Measurements from ENCODE around the gene RUNDC3A. TPM values are rescaled to one million over a fixed set of nuclear protein-coding genes. Genes with fewer than 3 reads are reported as not detected.

RUNDC3A gene
- total RNA-seq, 1 donor from 2014 or later: 0.40 TPM

- Mint-ChIP-seq H3K4me3 (ENCODE audit: unreplicated experiment) (peak overlapping the region; percentile 16), H3K27me3 (ENCODE audit: low read depth) (no peaks in the 10 kb centered on the region), H3K36me3 (ENCODE audit: low read depth) (peaks cover 5% of the 10 kb centered on the region), H3K9me3 (ENCODE audit: low read depth) (no peaks in the 10 kb centered on the region), H3K4me1 (ENCODE audit: low read depth) (no peaks in the 10 kb centered on the region), H3K27ac (ENCODE audit: unreplicated experiment) (no peak overlapping the region)
- no peak for DNase-seq (ENCODE audit: low spot score)
- TF ChIP-seq CTCF (IDR thresholded peaks at IDR 0.05): peak; percentile 69
Measured at GRCh38 chr17:44354582-44355561, 46.5 kb downstream of the RUNDC3A start.

GRCh38 chr17:44355642-44356099 is 47.3 kb downstream of the RUNDC3A start:
- Mint-ChIP-seq H3K27ac (ENCODE audit: unreplicated experiment) (no peak overlapping the region), H3K4me3 (ENCODE audit: unreplicated experiment) (no peak overlapping the region), H3K9me3 (ENCODE audit: low read depth) (no peaks in the 10 kb centered on the region), H3K27me3 (ENCODE audit: low read depth) (no peaks in the 10 kb centered on the region), H3K4me1 (ENCODE audit: low read depth) (peaks cover 4% of the 10 kb centered on the region), H3K36me3 (ENCODE audit: low read depth) (peaks cover 5% of the 10 kb centered on the region)
- peak; percentile 84 for DNase-seq (ENCODE audit: low spot score)
- no peak for TF ChIP-seq CTCF (IDR thresholded peaks at IDR 0.05)

- no peaks in the 10 kb centered on the region for H3K9me3 Mint-ChIP-seq (ENCODE audit: low read depth)
- H3K36me3 Mint-ChIP-seq (ENCODE audit: low read depth): peaks cover 5% of the 10 kb centered on the region
- DNase-seq (ENCODE audit: low spot score): peak; percentile 87
- no peaks in the 10 kb centered on the region for H3K27me3 Mint-ChIP-seq (ENCODE audit: low read depth)
- no peak overlapping the region for H3K27ac Mint-ChIP-seq (ENCODE audit: unreplicated experiment)
- H3K4me3 Mint-ChIP-seq (ENCODE audit: unreplicated experiment): no peak overlapping the region
- peaks cover 10% of the 10 kb centered on the region for H3K4me1 Mint-ChIP-seq (ENCODE audit: low read depth)
- TF ChIP-seq CTCF (IDR thresholded peaks at IDR 0.05): no peak
Measured at GRCh38 chr17:44356241-44356640, 47.8 kb downstream of the RUNDC3A start.

GRCh38 chr17:44358066-44358465 is 49.7 kb downstream of the RUNDC3A start:
- peaks cover 18% of the 10 kb centered on the region for H3K4me1 Mint-ChIP-seq (ENCODE audit: low read depth)
- DNase-seq (ENCODE audit: low spot score): no peak
- no peak overlapping the region for H3K4me3 Mint-ChIP-seq (ENCODE audit: unreplicated experiment)
- no peak overlapping the region for H3K27ac Mint-ChIP-seq (ENCODE audit: unreplicated experiment)
- H3K9me3 Mint-ChIP-seq (ENCODE audit: low read depth): no peaks in the 10 kb centered on the region
- TF ChIP-seq CTCF (IDR thresholded peaks at IDR 0.05): no peak
- no peaks in the 10 kb centered on the region for H3K36me3 Mint-ChIP-seq (ENCODE audit: low read depth)
- H3K27me3 Mint-ChIP-seq (ENCODE audit: low read depth): no peaks in the 10 kb centered on the region

- no peak overlapping the region for H3K27ac Mint-ChIP-seq (ENCODE audit: unreplicated experiment)
- TF ChIP-seq CTCF (IDR thresholded peaks at IDR 0.05): no peak
- no peak for DNase-seq (ENCODE audit: low spot score)
- no peaks in the 10 kb centered on the region for H3K36me3 Mint-ChIP-seq (ENCODE audit: low read depth)
- H3K4me3 Mint-ChIP-seq (ENCODE audit: unreplicated experiment): no peak overlapping the region
- H3K4me1 Mint-ChIP-seq (ENCODE audit: low read depth): peaks cover 20% of the 10 kb centered on the region
- H3K27me3 Mint-ChIP-seq (ENCODE audit: low read depth): no peaks in the 10 kb centered on the region
- H3K9me3 Mint-ChIP-seq (ENCODE audit: low read depth): no peaks in the 10 kb centered on the region
Measured at GRCh38 chr17:44359006-44359405, 50.6 kb downstream of the RUNDC3A start.
